Measurements from ENCODE around the gene SKAP1.

- TF ChIP-seq, protein P1, sequence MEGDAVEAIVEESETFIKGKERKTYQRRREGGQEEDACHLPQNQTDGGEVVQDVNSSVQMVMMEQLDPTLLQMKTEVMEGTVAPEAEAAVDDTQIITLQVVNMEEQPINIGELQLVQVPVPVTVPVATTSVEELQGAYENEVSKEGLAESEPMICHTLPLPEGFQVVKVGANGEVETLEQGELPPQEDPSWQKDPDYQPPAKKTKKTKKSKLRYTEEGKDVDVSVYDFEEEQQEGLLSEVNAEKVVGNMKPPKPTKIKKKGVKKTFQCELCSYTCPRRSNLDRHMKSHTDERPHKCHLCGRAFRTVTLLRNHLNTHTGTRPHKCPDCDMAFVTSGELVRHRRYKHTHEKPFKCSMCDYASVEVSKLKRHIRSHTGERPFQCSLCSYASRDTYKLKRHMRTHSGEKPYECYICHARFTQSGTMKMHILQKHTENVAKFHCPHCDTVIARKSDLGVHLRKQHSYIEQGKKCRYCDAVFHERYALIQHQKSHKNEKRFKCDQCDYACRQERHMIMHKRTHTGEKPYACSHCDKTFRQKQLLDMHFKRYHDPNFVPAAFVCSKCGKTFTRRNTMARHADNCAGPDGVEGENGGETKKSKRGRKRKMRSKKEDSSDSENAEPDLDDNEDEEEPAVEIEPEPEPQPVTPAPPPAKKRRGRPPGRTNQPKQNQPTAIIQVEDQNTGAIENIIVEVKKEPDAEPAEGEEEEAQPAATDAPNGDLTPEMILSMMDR (conservative IDR thresholded peaks at IDR 0.05): no peak
- no peak for TF ChIP-seq ZFX (IDR thresholded peaks at IDR 0.05)
Observed at GRCh38 chr17:48478224-48479013, 48.4 kb upstream of the SKAP1 start.

Measured in C4-2B (cell line).